HepG2 (cell line): ENCODE data around the gene STK4. TPM values are rescaled to one million over a fixed set of nuclear protein-coding genes. Genes with fewer than 3 reads are reported as not detected.

Experiments used
- ATAC-seq: fragments of 200-7000 bp; cut with Tn5 transposase; 3 replicates; pipeline ENCODE4 v1.9.1; 2020; ENCODE audit warnings: mild to moderate bottlenecking, moderate library complexity
- BruUV-seq: library from RNA; stranded (reverse); fragments of 400-500 nt; replicated peaks from 2 replicates; lab custom pipeline; 2021; lab: Mats Ljungman, UMichigan
- CTCF ChIA-PET: fragments of 300-600 bp; formaldehyde crosslinking; extraction: SDS; loops from one replicate; lab custom pipeline; 2021; ENCODE audit warnings: low total read pairs, inconsistent platforms, low intra/inter-chr PET ratio; lab: Yijun Ruan, JAX
- POLR2A ChIA-PET: fragments of 350-600 bp; sonication (Branson Sonifier 250); formaldehyde crosslinking; loops from one replicate; lab custom pipeline; 2020; ENCODE audit warnings: antibody characterized with exemption, inconsistent platforms; lab: Yijun Ruan, JAX
- DNase-seq: peaks from one replicate; pipeline ENCODE4 v3.0.0-alpha.2; 2015; ENCODE audit warnings: low spot score
- FAIRE-seq: peaks from 3 replicates; lab custom pipeline; 2011; peaks lifted over from hg19 to GRCh38; lab: Jason Lieb, UNC
- H2AFZ ChIP-seq: one replicate; pipeline ENCODE4 v1.6.1; 2011; ENCODE audit warnings: low read length, inconsistent platforms
- H3K27ac ChIP-seq: fragments of 300-600 bp; 3 replicates; pipeline ENCODE4 v1.8.0; 2011; ENCODE audit warnings: mixed run types, mild to moderate bottlenecking, mixed read lengths, low read length, inconsistent platforms; ENCODE audit not compliant: insufficient read depth; ENCODE audit errors: extremely low read length
- H3K27me3 ChIP-seq, 2 experiments: fragments of 200-600 bp in 1 of 2; 2 replicates in 1 of 2; 3 replicates in 1 of 2; pipeline versions ENCODE4 v1.6.0 to v1.8.0; 2011; ENCODE audit warnings: low read length in 2 of 2, mild to moderate bottlenecking in 2 of 2, moderate library complexity in 2 of 2, inconsistent platforms in 1 of 2; ENCODE audit not compliant: insufficient read depth in 2 of 2, control insufficient read depth in 1 of 2
- H3K36me3 ChIP-seq, 2 experiments: fragments of 200-600 bp in 1 of 2; replicated peaks in 1 of 2; 2 replicates in 1 of 2; 3 replicates in 1 of 2; pipeline versions ENCODE4 v1.5.1 to v1.8.0; 2011; ENCODE audit warnings: low read length in 2 of 2, inconsistent platforms in 1 of 2; ENCODE audit not compliant: insufficient read depth in 2 of 2, control insufficient read depth in 1 of 2
- H3K4me1 ChIP-seq: 2 replicates; pipeline ENCODE4 v1.5.1; 2012; ENCODE audit warnings: low read length, inconsistent platforms; ENCODE audit not compliant: insufficient read depth
- H3K4me2 ChIP-seq: 2 replicates; pipeline ENCODE4 v1.6.0; 2011; ENCODE audit warnings: low read depth, low read length, inconsistent platforms
- H3K4me3 ChIP-seq, 3 experiments: fragments of 200-600 bp in 1 of 3; sonication (generic), shearing (Covaris generic) in 1 of 3; replicated peaks in 1 of 3; 2 replicates each; pipeline ENCODE4 v1.5.1; 2011 to 2016; ENCODE audit warnings: low read length in 3 of 3, inconsistent platforms in 2 of 3, low read depth in 2 of 3, mild to moderate bottlenecking in 2 of 3, control low read depth in 1 of 3, mixed read lengths in 1 of 3; ENCODE audit not compliant: insufficient read depth in 1 of 3
- H3K79me2 ChIP-seq: one replicate; pipeline ENCODE4 v1.6.1; 2011; ENCODE audit warnings: low read length, inconsistent platforms; ENCODE audit not compliant: insufficient read depth
- H3K9ac ChIP-seq: 2 replicates; pipeline ENCODE4 v1.6.0; 2011; ENCODE audit warnings: mild to moderate bottlenecking, low read depth, low read length, inconsistent platforms; ENCODE audit not compliant: insufficient read depth
- H3K9me3 ChIP-seq: 2 replicates; pipeline ENCODE4 v1.5.1; 2012; ENCODE audit warnings: mild to moderate bottlenecking, low read length
- H4K20me1 ChIP-seq: 2 replicates; pipeline ENCODE4 v1.6.0; 2011; ENCODE audit warnings: inconsistent platforms, mild to moderate bottlenecking, low read length, moderate library complexity; ENCODE audit not compliant: insufficient read depth
- ARNTL ChIP-seq: sonication (generic); formaldehyde crosslinking; IDR thresholded peaks from 2 replicates; pipeline ENCODE4 v1.4.0; 2020; ENCODE audit warnings: mild to moderate bottlenecking, missing genetic modification reagents
- BHLHE40 ChIP-seq: IDR thresholded peaks from 2 replicates; pipeline ENCODE4 v1.6.1; 2011; ENCODE audit warnings: low read length, improper control_type of control experiment
- E2F5 ChIP-seq: sonication (generic); formaldehyde crosslinking; conservative IDR thresholded peaks from 2 replicates; pipeline ENCODE4 v1.4.0; 2020; ENCODE audit warnings: missing genetic modification reagents
- GZF1 ChIP-seq: sonication (generic); formaldehyde crosslinking; IDR thresholded peaks from 2 replicates; pipeline ENCODE4 v1.5.1; 2020; ENCODE audit warnings: mild to moderate bottlenecking, missing genetic modification reagents
- KAT8 ChIP-seq: IDR thresholded peaks from 2 replicates; pipeline ENCODE4 v1.6.1; 2016; ENCODE audit warnings: missing genetic modification reagents, missing compliant biosample characterization
- MED8 ChIP-seq: sonication (generic); formaldehyde crosslinking; IDR thresholded peaks from 2 replicates; pipeline ENCODE4 v1.8.1; 2023; ENCODE audit warnings: mild to moderate bottlenecking, missing genetic modification reagents; ENCODE audit not compliant: insufficient replicate concordance
- PRDM15 ChIP-seq: sonication (generic); formaldehyde crosslinking; IDR thresholded peaks from 2 replicates; pipeline ENCODE4 v1.4.0; 2020; ENCODE audit warnings: missing genetic modification reagents
- RXRB ChIP-seq: IDR thresholded peaks from 2 replicates; pipeline ENCODE4 v1.6.1; 2016; ENCODE audit warnings: borderline replicate concordance, missing genetic modification reagents, missing compliant biosample characterization
- SAFB2 ChIP-seq: sonication (generic); formaldehyde crosslinking; IDR thresholded peaks from 2 replicates; pipeline ENCODE4 v1.5.1; 2020; ENCODE audit warnings: missing genetic modification reagents, low read depth, mild to moderate bottlenecking, borderline replicate concordance
- SIX1 ChIP-seq: sonication (generic); formaldehyde crosslinking; IDR thresholded peaks from 2 replicates; pipeline ENCODE4 v1.4.0; 2020; ENCODE audit warnings: missing genetic modification reagents, borderline replicate concordance
- SMARCE1 ChIP-seq: fragments of 450-650 bp; IDR thresholded peaks from 2 replicates; pipeline ENCODE4 v1.6.1; 2017; ENCODE audit warnings: borderline replicate concordance
- SRSF4 ChIP-seq: fragments of 200-400 bp; formaldehyde crosslinking; IDR thresholded peaks from one replicate; pipeline ENCODE4 v1.6.1; 2018; ENCODE audit warnings: mild to moderate bottlenecking, low read depth, low read length, moderate library complexity; ENCODE audit not compliant: poor library complexity, severe bottlenecking
- SRSF9 ChIP-seq: fragments of 200-400 bp; formaldehyde crosslinking; IDR thresholded peaks from 2 replicates; pipeline ENCODE4 v1.6.1; 2018; ENCODE audit warnings: borderline replicate concordance, mild to moderate bottlenecking, low read depth, low read length; ENCODE audit not compliant: insufficient read depth, poor library complexity, severe bottlenecking
- ZNF136 ChIP-seq: sonication (generic); formaldehyde crosslinking; IDR thresholded peaks from 2 replicates; pipeline ENCODE4 v1.8.1; 2022; ENCODE audit warnings: low read depth, mild to moderate bottlenecking, moderate library complexity, missing genetic modification reagents
- ZNF143 ChIP-seq: sonication (generic); formaldehyde crosslinking; IDR thresholded peaks from 2 replicates; pipeline ENCODE4 v1.4.0; 2020; ENCODE audit warnings: missing genetic modification reagents
- ZNF317 ChIP-seq: sonication (generic); formaldehyde crosslinking; IDR thresholded peaks from 2 replicates; pipeline ENCODE4 v1.5.0; 2020; ENCODE audit warnings: mild to moderate bottlenecking, missing genetic modification reagents
- ZNF343 ChIP-seq: sonication (generic); formaldehyde crosslinking; IDR thresholded peaks from 2 replicates; pipeline ENCODE4 v1.4.0; 2020; ENCODE audit warnings: mild to moderate bottlenecking, missing genetic modification reagents
- ZNF430 ChIP-seq: sonication (generic); formaldehyde crosslinking; IDR thresholded peaks from 2 replicates; pipeline ENCODE4 v1.9.0; 2021; ENCODE audit warnings: mild to moderate bottlenecking, missing genetic modification reagents
- ZNF577 ChIP-seq: sonication (generic); formaldehyde crosslinking; IDR thresholded peaks from 2 replicates; pipeline ENCODE4 v1.4.0; 2020; ENCODE audit warnings: mild to moderate bottlenecking, low read depth, missing genetic modification reagents, borderline replicate concordance
- ZNF619 ChIP-seq: sonication (generic); formaldehyde crosslinking; IDR thresholded peaks from 2 replicates; pipeline ENCODE4 v1.4.0; 2020; ENCODE audit warnings: mild to moderate bottlenecking, missing genetic modification reagents
- WGBS: methylation state at CpG from one replicate; pipeline ENCODE4 v1.1.6; 2017; ENCODE audit warnings: low lambda C conversion rate; 5-methylcytosine and 5-hydroxymethylcytosine counted together
- in situ Hi-C: cut with HindIII; loops from 2 replicates; pipeline ENCODE4 v1.10.0; 2017; ENCODE audit warnings: low pct_unique_long_range_greater_than_20kb; ENCODE audit not compliant: extremely low pct_ligation_motif_present
- intact Hi-C: fragments of 100-400 bp; cut with micrococcal nuclease; formaldehyde crosslinking; loops from one replicate; pipeline ENCODE4 v1.10.0; 2022; ENCODE audit not compliant: unreplicated experiment
- polyA plus RNA-seq, 8 experiments: library from polyadenylated mRNA; depleted of rRNA in 3 of 8; stranded (reverse) in 7 of 8; unstranded in 1 of 8; fragments of >200 nt; fragmentation: Illumina TruSeq in 4 of 8; extraction: Trizol in 4 of 8; gene quantifications; 2 replicates each; pipeline versions ENCODE4 v1.2.1 to v1.2.3, GENCODE V29; 2011 to 2016; ENCODE audit warnings: low read depth in 4 of 8, missing spikeins in 1 of 8, mixed read lengths in 1 of 8; ENCODE audit not compliant: insufficient read depth in 1 of 8
- total RNA-seq, 5 experiments: library from RNA; depleted of rRNA; stranded (reverse); fragments of >200 nt; fragmentation: Illumina TruSeq; extraction: Trizol; gene quantifications; 2 replicates each; pipeline ENCODE4 v1.2.3, GENCODE V29; 2016; ENCODE audit warnings: low read depth in 1 of 5

STK4 gene
- total and polyA plus RNA-seq, 2 of the 13 experiments (the other 11 are each of a cell fraction or from before 2014, with no cell fraction given): 25.6 to 38.3 TPM

GRCh38 chr20:44997171-44997570 lies 30.9 kb downstream of the STK4 start:
- CTCF ChIA-PET: no interaction called here
- POLR2A ChIA-PET: no interaction called here

More at GRCh38 chr20:44997171-44997570, 30.9 kb downstream of the STK4 start:
- Histone ChIP-seq H3K4me3 (no peak overlapping the region), H3K36me3 (peaks cover 32 to 65% of the 10 kb centered on the region in 2 experiments), H3K9ac (no peak overlapping the region), H3K79me2 (no peaks in the 10 kb centered on the region), H3K9me3 (no peaks in the 10 kb centered on the region), H2AFZ (no peak overlapping the region), H3K4me2 (no peak overlapping the region), H3K27ac (no peak overlapping the region), H3K27me3 (no peaks in the 10 kb centered on the region), H3K4me1 (no peaks in the 10 kb centered on the region), H4K20me1 (no peaks in the 10 kb centered on the region)
- no peak for DNase-seq
- 97% methylated on average over 6 of the region's 6 CpGs for WGBS
- BruUV-seq: no TSS peak
- in situ Hi-C loops (no loop called here), intact Hi-C loops (no loop called here)
- no peak for FAIRE-seq
- TF ChIP-seq SIX1 (CRISPR knock-in tag) (no peak), ZNF619 (CRISPR knock-in tag) (no peak), ZNF343 (CRISPR knock-in tag) (no peak), KAT8 (CRISPR knock-in tag) (no peak), RXRB (CRISPR knock-in tag) (no peak), ZNF136 (CRISPR knock-in tag) (no peak), GZF1 (no peak), SRSF4 (no peak), BHLHE40 (no peak), ZNF143 (CRISPR knock-in tag) (no peak), ZNF430 (no peak), ZNF577 (CRISPR knock-in tag) (no peak), SMARCE1 (no peak), SRSF9 (no peak), SAFB2 (CRISPR knock-in tag) (no peak), MED8 (no peak), PRDM15 (CRISPR knock-in tag) (no peak), ZNF317 (CRISPR knock-in tag) (no peak), E2F5 (CRISPR knock-in tag) (no peak), ARNTL (no peak)
- no peak for ATAC-seq
